ENCODE measurements around the gene LUZP1. TPM values are rescaled to one million over a fixed set of nuclear protein-coding genes. Genes with fewer than 3 reads are reported as not detected.

Gene LUZP1
- total and polyA plus RNA-seq, 8 donors: 22.9 to 32.5 (median 29.8) TPM

DNA sequence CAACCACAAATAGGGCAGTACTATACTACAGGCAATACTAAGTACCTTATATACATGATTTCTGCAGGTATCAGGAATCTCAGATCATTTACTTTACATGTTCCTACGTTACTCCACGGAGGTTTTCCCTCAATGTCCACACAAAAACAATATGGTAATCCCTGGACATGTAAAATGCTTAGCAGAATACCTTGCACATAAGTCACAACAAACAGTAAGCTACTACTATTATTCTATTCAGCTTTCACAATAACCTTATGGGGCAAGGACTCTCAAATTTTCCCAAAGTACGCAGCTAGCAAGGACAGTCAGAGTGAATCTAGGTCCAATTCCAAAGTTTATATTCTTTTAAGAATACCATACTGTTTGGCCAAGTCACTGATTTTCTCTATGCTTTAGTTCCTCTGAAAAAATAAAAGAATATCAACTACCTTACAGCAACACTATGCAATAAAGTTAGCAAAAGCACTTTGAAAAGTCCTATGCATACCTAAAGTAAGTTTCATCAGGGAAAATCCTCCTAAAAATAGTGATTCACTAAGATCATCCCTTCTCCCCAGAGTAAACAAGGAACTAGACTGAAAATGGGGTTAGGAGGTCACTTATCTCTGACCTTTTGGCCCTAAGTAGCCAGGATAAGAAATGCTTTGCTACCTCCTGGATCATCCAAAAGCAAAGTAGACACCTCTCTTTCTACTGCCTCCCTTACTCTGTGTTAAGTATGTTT lies 67.4 kb downstream of the LUZP1 start:
- Histone ChIP-seq H3K4me3 (no peak overlapping the region), H3K27ac (peak overlapping the region; percentile 34 to 74), H3K4me1 (peaks cover 37 to 65% of the 10 kb centered on the region in 2 donors), H3K9me3 (no peaks in the 10 kb centered on the region), H3K36me3 (no peaks in the 10 kb centered on the region), H3K27me3 (no peaks in the 10 kb centered on the region)
- ATAC-seq (no peak), DNase-seq (no peak)
- TF ChIP-seq, protein P1, sequence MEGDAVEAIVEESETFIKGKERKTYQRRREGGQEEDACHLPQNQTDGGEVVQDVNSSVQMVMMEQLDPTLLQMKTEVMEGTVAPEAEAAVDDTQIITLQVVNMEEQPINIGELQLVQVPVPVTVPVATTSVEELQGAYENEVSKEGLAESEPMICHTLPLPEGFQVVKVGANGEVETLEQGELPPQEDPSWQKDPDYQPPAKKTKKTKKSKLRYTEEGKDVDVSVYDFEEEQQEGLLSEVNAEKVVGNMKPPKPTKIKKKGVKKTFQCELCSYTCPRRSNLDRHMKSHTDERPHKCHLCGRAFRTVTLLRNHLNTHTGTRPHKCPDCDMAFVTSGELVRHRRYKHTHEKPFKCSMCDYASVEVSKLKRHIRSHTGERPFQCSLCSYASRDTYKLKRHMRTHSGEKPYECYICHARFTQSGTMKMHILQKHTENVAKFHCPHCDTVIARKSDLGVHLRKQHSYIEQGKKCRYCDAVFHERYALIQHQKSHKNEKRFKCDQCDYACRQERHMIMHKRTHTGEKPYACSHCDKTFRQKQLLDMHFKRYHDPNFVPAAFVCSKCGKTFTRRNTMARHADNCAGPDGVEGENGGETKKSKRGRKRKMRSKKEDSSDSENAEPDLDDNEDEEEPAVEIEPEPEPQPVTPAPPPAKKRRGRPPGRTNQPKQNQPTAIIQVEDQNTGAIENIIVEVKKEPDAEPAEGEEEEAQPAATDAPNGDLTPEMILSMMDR (IDR thresholded peaks at IDR 0.05): no peak
- intact Hi-C loops (cut with DNase I): no loop called here

DNA sequence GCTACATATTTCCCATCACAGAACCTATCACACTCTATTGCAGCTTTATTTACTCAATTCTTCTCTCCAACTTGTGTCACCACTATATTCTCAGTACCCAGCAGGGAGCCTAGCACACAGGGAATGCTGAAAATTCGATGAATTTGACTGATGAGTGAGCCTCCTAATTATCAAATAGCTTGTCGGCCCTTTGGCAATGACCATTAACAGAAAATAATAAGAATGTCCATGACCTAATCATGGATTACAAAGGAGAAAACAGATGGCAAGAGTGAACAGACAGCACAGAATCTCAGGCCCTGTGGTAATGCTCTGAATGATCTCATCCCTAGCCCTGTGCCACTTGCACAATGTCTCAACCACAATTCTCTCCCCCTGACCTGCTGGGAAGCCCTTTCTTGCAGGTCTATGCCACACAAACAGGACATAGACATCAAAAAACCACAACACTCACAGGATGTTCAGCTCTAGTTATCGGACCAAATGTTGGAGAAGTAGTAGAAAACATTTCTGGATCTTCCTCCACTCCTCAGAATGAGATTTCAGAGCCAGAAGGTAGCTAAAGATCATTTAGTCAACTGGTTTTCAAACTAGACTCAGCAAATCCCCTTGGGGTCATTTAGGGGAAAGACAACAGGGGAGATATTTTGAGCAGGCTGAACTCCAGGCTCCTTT lies 68.4 kb downstream of the LUZP1 start:
- H3K27ac ChIP-seq: peak overlapping the region; percentile 34 to 54
- H3K4me1 ChIP-seq: peaks cover 37 to 65% of the 10 kb centered on the region in 2 donors
- intact Hi-C loops (cut with DNase I): no loop called here
- TF ChIP-seq, protein P1 (IDR thresholded peaks at IDR 0.05): no peak
- H3K9me3 ChIP-seq: no peaks in the 10 kb centered on the region
- H3K27me3 ChIP-seq: no peaks in the 10 kb centered on the region
- peak; percentile 59 for ATAC-seq
- DNase-seq: no peak
- no peak overlapping the region for H3K4me3 ChIP-seq
- no peaks in the 10 kb centered on the region for H3K36me3 ChIP-seq

DNA sequence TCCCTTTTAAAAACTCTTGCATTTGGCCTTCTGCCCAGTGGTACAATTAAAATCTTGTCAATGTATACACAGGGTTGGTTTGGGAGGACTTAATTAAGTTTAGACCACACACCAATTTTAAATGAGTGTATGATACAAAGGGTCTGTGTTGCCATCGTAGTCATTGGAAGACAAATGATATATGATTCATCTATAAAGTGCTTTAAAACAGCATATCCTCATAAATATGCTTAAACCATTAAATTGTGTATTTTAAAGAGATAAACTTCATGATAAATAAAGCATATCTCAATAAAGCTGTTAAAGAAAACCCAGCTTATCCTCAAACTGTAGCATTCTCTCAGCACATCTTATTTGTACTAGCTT lies 69.5 kb downstream of the LUZP1 start:
- H3K27me3 ChIP-seq: no peaks in the 10 kb centered on the region
- intact Hi-C loops (cut with DNase I): loop anchor here in 1 of 2 donors (2.0 kb wide), 1 partner anchor 86 kb away; no protein-coding TSS in a partner anchor
- peaks cover 0 to 1% of the 10 kb centered on the region in 2 donors for H3K36me3 ChIP-seq
- no peak for DNase-seq
- no peak overlapping the region for H3K4me3 ChIP-seq
- TF ChIP-seq, protein P1 (IDR thresholded peaks at IDR 0.05): no peak
- H3K27ac ChIP-seq: no peak overlapping the region
- H3K4me1 ChIP-seq: peaks cover 36 to 59% of the 10 kb centered on the region in 2 donors
- ATAC-seq: no peak
- no peaks in the 10 kb centered on the region for H3K9me3 ChIP-seq

DNA sequence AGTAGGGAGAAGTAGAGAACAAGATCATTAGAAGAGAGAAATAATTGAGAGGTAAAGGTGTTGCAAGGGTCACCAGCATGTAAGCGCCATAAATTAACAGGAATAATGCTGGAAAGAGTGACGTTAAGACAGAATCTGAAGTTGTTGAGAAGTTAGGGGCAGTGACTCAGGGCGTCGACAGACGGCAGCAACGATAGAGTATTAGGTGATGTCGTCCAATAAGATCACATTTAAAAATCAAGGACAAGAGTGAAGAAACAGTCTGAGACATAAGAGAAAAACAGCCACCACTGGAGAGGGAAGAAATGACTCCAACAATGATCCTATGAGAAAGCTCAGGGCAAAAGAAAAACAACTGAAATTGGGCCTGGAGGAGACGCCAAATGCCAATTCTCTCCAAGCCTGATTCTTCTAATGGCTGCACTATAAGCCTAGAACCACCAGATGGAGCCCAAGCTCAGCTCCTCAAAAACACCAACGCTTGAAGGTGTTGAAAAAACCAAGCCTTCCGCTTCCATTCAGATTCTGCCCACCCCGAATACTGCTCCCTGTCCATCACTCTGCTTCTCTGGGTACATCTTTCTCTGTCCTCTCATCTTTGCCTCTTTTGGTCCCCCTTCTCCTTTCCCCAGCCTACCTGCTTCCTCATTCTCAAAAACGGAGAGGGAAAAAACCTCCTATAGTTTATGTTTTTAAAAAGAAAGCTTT lies 70.0 kb downstream of the LUZP1 start:
- H3K4me1 ChIP-seq: peaks cover 33 to 55% of the 10 kb centered on the region in 2 donors
- peaks cover 0 to 7% of the 10 kb centered on the region in 2 donors for H3K36me3 ChIP-seq
- no peak overlapping the region for H3K27ac ChIP-seq
- DNase-seq: peak in 2 of 4 donors; percentile 70 to 79
- no peaks in the 10 kb centered on the region for H3K27me3 ChIP-seq
- ATAC-seq: peak; percentile 88
- no peaks in the 10 kb centered on the region for H3K9me3 ChIP-seq
- TF ChIP-seq, protein P1 (IDR thresholded peaks at IDR 0.05): peak; percentile 82 to 86
- H3K4me3 ChIP-seq: no peak overlapping the region
- intact Hi-C loops (cut with DNase I): loop anchor here in 1 of 2 donors (2.0 kb wide), 1 partner anchor 86 kb away; no protein-coding TSS in a partner anchor

DNA sequence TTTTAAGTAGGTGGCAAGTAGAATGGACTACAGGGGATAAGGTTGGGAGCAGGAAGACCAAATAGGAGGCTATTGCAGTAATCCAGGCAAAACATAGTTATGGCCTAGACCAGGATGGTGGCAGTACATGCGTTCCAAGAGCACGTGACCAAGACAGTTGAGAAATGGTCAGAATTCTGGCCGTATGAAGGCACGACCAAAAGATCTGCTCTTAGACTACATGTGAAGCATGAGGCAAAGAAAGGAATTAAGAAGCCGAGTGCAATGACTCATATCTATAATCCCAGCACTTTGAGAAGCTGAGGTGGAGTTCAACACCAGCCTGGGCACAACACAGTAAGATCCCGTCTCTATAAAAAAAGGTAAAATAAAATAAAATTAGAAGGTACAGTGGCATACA lies 71.3 kb downstream of the LUZP1 start:
- intact Hi-C loops (cut with DNase I): no loop called here
- no peak for ATAC-seq

More for the DNA sequence above, 71.3 kb downstream of the LUZP1 start:
- DNase-seq: no peak
- Histone ChIP-seq H3K27ac (no peak overlapping the region), H3K36me3 (peaks cover 0 to 20% of the 10 kb centered on the region in 2 donors), H3K27me3 (no peaks in the 10 kb centered on the region), H3K9me3 (no peaks in the 10 kb centered on the region), H3K4me3 (no peak overlapping the region), H3K4me1 (peaks cover 24 to 43% of the 10 kb centered on the region in 2 donors)
- TF ChIP-seq, protein P1 (IDR thresholded peaks at IDR 0.05): no peak

Measured in left lung (tissue), 10 donors.